ENCODE measurements around the gene ESYT2.

- TF ChIP-seq ZNF274 (IDR thresholded peaks at IDR 0.05; ENCODE audit: low read depth, low read length) (no peak), YY1 (IDR thresholded peaks at IDR 0.05; ENCODE audit: insufficient read depth, insufficient read length) (no peak)
Observed at GRCh38 chr7:158861004-158861787, 31.9 kb upstream of the ESYT2 start.
